ACC112 (cell line): Measurements from ENCODE around the gene LIN37.

Source experiments
- H2AFZ ChIP-seq: fragments of 200-600 bp; sonication (generic); one replicate; pipeline ENCODE4 v1.6.0; 2017; ENCODE audit warnings: antibody characterized with exemption, low read length; ENCODE audit not compliant: unreplicated experiment
- H3K27ac ChIP-seq: fragments of 200-600 bp; sonication (generic); 2 replicates; pipeline ENCODE4 v1.5.1; 2014; ENCODE audit warnings: low read depth, mild to moderate bottlenecking, antibody characterized with exemption, low read length, moderate library complexity
- H3K27me3 ChIP-seq: fragments of 200-600 bp; sonication (generic); 2 replicates; pipeline ENCODE4 v1.6.1; 2014; ENCODE audit warnings: mild to moderate bottlenecking, antibody characterized with exemption, low read length, moderate library complexity, mixed read lengths; ENCODE audit not compliant: insufficient read depth
- H3K36me3 ChIP-seq: fragments of 200-600 bp; sonication (generic); 2 replicates; pipeline ENCODE4 v1.6.1; 2016; ENCODE audit warnings: mild to moderate bottlenecking, antibody characterized with exemption, low read length, moderate library complexity, mixed read lengths; ENCODE audit not compliant: insufficient read depth
- H3K4me1 ChIP-seq: fragments of 200-600 bp; sonication (generic); one replicate; pipeline ENCODE4 v1.6.1; 2016; ENCODE audit warnings: low read length, mixed read lengths; ENCODE audit not compliant: insufficient read depth, unreplicated experiment, control insufficient read depth
- H3K4me3 ChIP-seq: fragments of 200-600 bp; sonication (generic); 2 replicates; pipeline ENCODE4 v1.5.1; 2014; ENCODE audit warnings: mild to moderate bottlenecking, low read depth, low read length
- H3K79me2 ChIP-seq: fragments of 200-600 bp; sonication (generic); one replicate; pipeline ENCODE4 v1.6.0; 2016; ENCODE audit warnings: low read length; ENCODE audit not compliant: control insufficient read depth, unreplicated experiment, insufficient read depth

LIN37 gene

GRCh38 chr19:35777961-35778360, 29.6 kb downstream of the LIN37 start:
- H3K27me3 ChIP-seq = no peaks in the 10 kb centered on the region
- H3K4me3 ChIP-seq = no peak overlapping the region
- H3K4me1 ChIP-seq = no peaks in the 10 kb centered on the region
- no peak overlapping the region for H2AFZ ChIP-seq
- no peak overlapping the region for H3K27ac ChIP-seq
- no peaks in the 10 kb centered on the region for H3K36me3 ChIP-seq
- no peaks in the 10 kb centered on the region for H3K79me2 ChIP-seq

DNA sequence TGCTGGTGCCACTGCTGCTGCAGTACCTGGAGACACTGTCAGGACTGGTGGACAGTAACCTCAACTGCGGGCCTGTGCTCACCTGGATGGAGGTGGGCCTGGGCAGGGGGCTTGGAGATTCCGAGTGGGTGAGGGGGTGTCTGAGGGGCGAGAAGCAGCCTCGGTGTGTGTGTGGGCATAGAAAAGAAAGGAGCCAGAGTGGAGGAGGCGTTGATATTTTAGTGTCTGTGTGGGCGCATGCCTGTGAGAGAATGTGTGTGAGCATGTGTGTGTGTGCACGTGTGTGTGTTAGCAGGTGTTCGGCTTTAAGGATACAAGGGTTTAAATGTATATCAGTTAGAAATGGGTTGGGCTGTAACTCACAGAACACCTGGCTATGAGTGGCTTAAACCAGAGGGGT, 30.7 kb downstream of the LIN37 start:
- Histone ChIP-seq H3K4me1 (no peaks in the 10 kb centered on the region), H3K36me3 (no peaks in the 10 kb centered on the region), H3K4me3 (no peak overlapping the region), H3K79me2 (no peaks in the 10 kb centered on the region), H3K27ac (no peak overlapping the region), H2AFZ (no peak overlapping the region), H3K27me3 (no peaks in the 10 kb centered on the region)

GRCh38 chr19:35780058-35780457, 31.7 kb downstream of the LIN37 start:
- Histone ChIP-seq H3K4me1 (no peaks in the 10 kb centered on the region), H3K36me3 (no peaks in the 10 kb centered on the region), H2AFZ (no peak overlapping the region), H3K79me2 (no peaks in the 10 kb centered on the region), H3K4me3 (no peak overlapping the region), H3K27ac (no peak overlapping the region), H3K27me3 (no peaks in the 10 kb centered on the region)

DNA sequence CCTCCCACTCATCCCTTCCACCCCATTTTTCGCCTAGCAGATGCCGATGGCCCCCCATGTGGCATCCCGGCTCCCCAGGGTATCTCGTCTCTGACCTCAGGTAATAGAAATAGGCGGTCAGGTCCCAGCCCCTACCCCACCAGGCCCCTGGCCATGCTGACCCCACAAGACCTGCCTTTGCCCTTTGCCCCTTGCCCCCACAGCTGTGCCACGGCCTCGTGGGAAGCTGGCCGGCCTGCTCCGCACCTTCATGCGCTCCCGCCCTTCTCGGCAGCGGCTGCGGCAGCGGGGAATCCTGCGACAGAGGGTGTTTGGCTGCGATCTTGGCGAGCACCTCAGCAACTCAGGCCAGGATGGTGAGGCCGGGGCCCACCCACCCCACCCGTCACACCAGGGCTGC, 32.3 kb downstream of the LIN37 start:
- Histone ChIP-seq H3K27ac (no peak overlapping the region), H3K4me3 (no peak overlapping the region), H3K36me3 (no peaks in the 10 kb centered on the region), H3K79me2 (no peaks in the 10 kb centered on the region), H3K4me1 (no peaks in the 10 kb centered on the region), H3K27me3 (no peaks in the 10 kb centered on the region), H2AFZ (no peak overlapping the region)

DNA sequence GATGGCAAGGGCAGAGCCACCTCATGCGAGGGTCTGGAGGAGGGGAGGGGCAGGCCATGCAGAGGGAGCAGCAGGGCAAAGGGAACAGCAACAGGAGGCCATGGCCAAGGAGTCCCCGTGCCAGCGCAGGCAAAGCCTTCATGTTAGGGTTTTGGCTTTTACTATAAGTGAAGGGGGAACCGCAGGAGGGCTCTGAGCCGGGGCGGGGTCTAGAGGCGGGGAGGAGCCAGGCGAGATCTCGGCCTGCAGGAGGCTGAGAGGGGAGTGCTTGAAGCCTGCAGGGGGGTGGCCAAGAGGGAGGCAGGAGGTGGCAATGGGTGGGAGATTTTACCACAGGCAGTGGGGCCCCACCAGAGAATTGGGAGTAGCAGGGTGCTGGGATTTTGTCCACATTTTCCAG, 33.3 kb downstream of the LIN37 start:
- no peaks in the 10 kb centered on the region for H3K4me1 ChIP-seq
- H3K27ac ChIP-seq = no peak overlapping the region
- H3K27me3 ChIP-seq = no peaks in the 10 kb centered on the region
- H3K79me2 ChIP-seq = no peaks in the 10 kb centered on the region
- no peaks in the 10 kb centered on the region for H3K36me3 ChIP-seq
- H2AFZ ChIP-seq = no peak overlapping the region
- no peak overlapping the region for H3K4me3 ChIP-seq

DNA sequence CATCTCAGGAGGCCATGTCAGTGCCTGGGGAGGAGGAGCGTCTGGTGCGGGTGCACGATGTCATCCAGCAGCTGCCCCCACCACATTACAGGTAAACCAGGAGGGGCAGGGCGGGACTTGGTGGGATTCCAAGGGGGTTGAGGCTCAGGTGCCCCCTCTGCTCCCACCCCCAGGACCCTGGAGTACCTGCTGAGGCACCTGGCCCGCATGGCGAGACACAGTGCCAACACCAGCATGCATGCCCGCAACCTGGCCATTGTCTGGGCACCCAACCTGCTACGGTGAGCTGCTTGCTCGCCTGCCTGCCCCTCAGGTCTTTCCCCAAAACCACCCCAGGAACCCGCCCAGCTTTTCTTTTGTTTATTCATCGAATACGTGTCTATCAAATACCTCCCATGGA, 34.2 kb downstream of the LIN37 start:
- Histone ChIP-seq H3K27me3 (no peaks in the 10 kb centered on the region), H3K27ac (no peak overlapping the region), H3K4me1 (no peaks in the 10 kb centered on the region), H3K79me2 (no peaks in the 10 kb centered on the region), H2AFZ (no peak overlapping the region), H3K4me3 (no peak overlapping the region), H3K36me3 (no peaks in the 10 kb centered on the region)

DNA sequence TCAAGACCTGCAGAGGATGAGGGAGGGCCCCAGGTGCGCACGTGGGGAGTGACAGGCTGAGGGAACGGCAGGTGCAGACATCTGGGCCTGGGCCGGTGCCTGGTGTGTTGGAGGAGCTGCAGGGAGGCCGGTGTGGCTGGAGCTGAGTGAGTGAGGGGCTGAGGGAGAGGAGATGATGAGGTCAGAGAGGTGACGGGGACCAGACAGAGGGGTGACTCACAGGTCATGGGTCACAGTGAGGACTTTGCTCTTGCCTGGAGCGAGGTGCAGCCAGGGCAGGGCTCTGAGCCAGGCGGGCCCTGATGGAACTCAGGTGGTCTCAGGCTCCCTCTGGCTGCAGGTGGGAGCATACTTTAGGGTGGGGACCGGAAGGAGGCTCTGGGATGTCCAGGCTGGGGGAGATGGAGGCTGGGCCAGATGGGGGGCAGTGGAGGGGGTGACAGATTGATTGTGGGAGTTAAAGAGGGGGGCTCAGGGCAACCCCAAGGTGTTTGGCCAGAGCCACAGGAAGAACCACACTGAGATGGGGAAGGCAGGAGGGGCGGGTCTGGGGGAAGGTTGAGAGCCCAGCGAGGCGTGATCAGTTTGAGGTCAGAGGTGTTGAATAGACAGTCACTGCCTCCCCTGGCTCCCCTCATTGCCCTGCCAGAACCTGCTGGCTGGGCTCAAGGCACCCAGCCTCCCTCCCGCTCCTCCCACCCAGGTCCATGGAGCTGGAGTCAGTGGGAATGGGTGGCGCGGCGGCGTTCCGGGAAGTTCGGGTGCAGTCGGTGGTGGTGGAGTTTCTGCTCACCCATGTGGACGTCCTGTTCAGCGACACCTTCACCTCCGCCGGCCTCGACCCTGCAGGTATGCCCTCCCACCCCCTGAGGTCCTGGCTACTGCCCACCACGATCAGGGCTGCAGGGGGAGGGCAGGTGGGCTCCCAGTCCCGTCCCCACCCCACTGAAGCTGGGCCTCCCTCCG, 35.4 kb downstream of the LIN37 start:
- H3K4me1 ChIP-seq = no peaks in the 10 kb centered on the region

GRCh38 chr19:35784503-35785338, 36.3 kb downstream of the LIN37 start:
- Histone ChIP-seq H3K4me1 (no peaks in the 10 kb centered on the region), H3K4me3 (no peak overlapping the region), H3K27ac (no peak overlapping the region), H3K36me3 (no peaks in the 10 kb centered on the region), H2AFZ (no peak overlapping the region), H3K79me2 (no peaks in the 10 kb centered on the region), H3K27me3 (no peaks in the 10 kb centered on the region)

More for the DNA sequence above, 35.4 kb downstream of the LIN37 start:
- H3K27me3 ChIP-seq = no peaks in the 10 kb centered on the region
- no peaks in the 10 kb centered on the region for H3K36me3 ChIP-seq
- no peak overlapping the region for H2AFZ ChIP-seq
- no peak overlapping the region for H3K27ac ChIP-seq
- H3K4me3 ChIP-seq = no peak overlapping the region
- no peaks in the 10 kb centered on the region for H3K79me2 ChIP-seq

DNA sequence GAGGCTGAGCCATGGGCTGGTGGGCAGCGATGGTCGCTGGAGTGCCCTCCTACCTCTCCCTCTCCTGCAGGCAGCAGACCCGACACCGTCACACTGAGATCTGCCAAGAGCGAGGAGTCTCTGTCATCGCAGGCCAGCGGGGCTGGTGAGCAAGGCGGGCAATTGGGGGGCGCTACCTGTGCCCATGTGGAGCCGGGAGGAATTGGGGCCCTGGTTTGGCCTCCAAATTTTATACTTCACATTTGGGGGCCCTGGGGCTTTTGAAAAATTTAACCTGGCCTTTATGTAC, 36.9 kb downstream of the LIN37 start:
- no peaks in the 10 kb centered on the region for H3K36me3 ChIP-seq
- no peaks in the 10 kb centered on the region for H3K4me1 ChIP-seq
- no peak overlapping the region for H2AFZ ChIP-seq
- no peak overlapping the region for H3K27ac ChIP-seq
- H3K79me2 ChIP-seq = no peaks in the 10 kb centered on the region
- H3K27me3 ChIP-seq = no peaks in the 10 kb centered on the region
- no peak overlapping the region for H3K4me3 ChIP-seq

DNA sequence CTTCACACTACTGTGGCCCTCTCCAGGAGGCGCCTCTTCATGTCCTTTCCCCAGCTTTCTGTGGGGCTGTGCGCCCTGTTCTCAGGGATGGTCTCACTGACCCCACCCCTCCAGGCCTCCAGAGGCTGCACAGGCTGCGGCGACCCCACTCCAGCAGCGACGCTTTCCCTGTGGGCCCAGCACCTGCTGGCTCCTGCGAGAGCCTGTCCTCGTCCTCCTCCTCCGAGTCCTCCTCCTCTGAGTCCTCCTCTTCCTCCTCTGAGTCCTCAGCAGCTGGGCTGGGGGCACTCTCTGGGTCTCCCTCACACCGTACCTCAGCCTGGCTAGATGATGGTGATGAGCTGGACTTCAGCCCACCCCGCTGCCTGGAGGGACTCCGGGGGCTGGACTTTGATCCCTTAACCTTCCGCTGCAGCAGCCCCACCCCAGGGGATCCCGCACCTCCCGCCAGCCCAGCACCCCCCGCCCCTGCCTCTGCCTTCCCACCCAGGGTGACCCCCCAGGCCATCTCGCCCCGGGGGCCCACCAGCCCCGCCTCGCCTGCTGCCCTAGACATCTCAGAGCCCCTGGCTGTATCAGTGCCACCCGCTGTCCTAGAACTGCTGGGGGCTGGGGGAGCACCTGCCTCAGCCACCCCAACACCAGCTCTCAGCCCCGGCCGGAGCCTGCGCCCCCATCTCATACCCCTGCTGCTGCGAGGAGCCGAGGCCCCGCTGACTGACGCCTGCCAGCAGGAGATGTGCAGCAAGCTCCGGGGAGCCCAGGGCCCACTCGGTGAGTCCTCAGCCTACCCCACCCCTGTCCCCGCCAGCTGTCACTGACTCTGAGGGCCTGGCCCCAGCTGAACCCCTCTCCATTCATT, 38.2 kb downstream of the LIN37 start:
- Histone ChIP-seq H3K4me3 (no peak overlapping the region), H2AFZ (no peak overlapping the region), H3K27me3 (no peaks in the 10 kb centered on the region), H3K79me2 (no peaks in the 10 kb centered on the region), H3K27ac (no peak overlapping the region), H3K4me1 (no peaks in the 10 kb centered on the region), H3K36me3 (no peaks in the 10 kb centered on the region)
